Stimulated activated CD4-positive, alpha-beta T cell treated with anti-CD3 and anti-CD28 coated beads, TNF-alpha, amount 100 ng/mL, for 48 hours (primary cell): Measurements from ENCODE around the gene HOXC4.
A peak's percentile ranks its signal among the peaks of the same experiment; 100 is the strongest.

ENCODE experiments used
- DNase-seq, 3 donors: peaks; one replicate each; pipeline ENCODE4 v3.0.0-alpha.2; 2020; ENCODE audit warnings: low read depth in 3 of 3

Gene HOXC4

GRCh38 chr12:54015018-54015931 is 38.4 kb upstream of the HOXC4 start:
- DNase-seq, result no peak

GRCh38 chr12:54016051-54016450 is 37.6 kb upstream of the HOXC4 start:
- no peak for DNase-seq

- no peak for DNase-seq
These were observed 37.1 kb upstream of the HOXC4 start for GRCh38 chr12:54016478-54016964.

GRCh38 chr12:54017027-54017788 is 36.4 kb upstream of the HOXC4 start:
- no peak for DNase-seq

GRCh38 chr12:54017878-54018467 is 35.7 kb upstream of the HOXC4 start:
- peak in 2 of 3 donors; percentile 34 to 65 for DNase-seq

GRCh38 chr12:54018468-54018984 is 35.1 kb upstream of the HOXC4 start:
- no peak for DNase-seq

GRCh38 chr12:54019091-54019811 is 34.4 kb upstream of the HOXC4 start:
- no peak for DNase-seq

GRCh38 chr12:54019924-54020590 is 33.6 kb upstream of the HOXC4 start:
- no peak for DNase-seq

GRCh38 chr12:54020591-54021405 is 32.8 kb upstream of the HOXC4 start:
- DNase-seq, result no peak

- no peak for DNase-seq
These were observed 32.1 kb upstream of the HOXC4 start for GRCh38 chr12:54021432-54022013.

GRCh38 chr12:54022960-54023884 is 30.4 kb upstream of the HOXC4 start:
- no peak for DNase-seq

GRCh38 chr12:54024127-54024526 is 29.5 kb upstream of the HOXC4 start:
- DNase-seq, result no peak

GRCh38 chr12:54024581-54025305 is 28.9 kb upstream of the HOXC4 start:
- no peak for DNase-seq

GRCh38 chr12:54025499-54026405 is 27.9 kb upstream of the HOXC4 start:
- no peak for DNase-seq

- DNase-seq, result no peak
These were observed 26.8 kb upstream of the HOXC4 start for GRCh38 chr12:54026640-54027441.

- DNase-seq, result no peak
These were observed 26.2 kb upstream of the HOXC4 start for GRCh38 chr12:54027442-54027786.
